IPS-NIHi7 (cell line): Measurements from ENCODE around the gene PATZ1.

Source experiments
- DNase-seq: peaks from one replicate; pipeline ENCODE4 v3.0.0; 2012; ENCODE audit warnings: mixed read lengths; ENCODE audit errors: extremely low spot score

The PATZ1 gene

DNA sequence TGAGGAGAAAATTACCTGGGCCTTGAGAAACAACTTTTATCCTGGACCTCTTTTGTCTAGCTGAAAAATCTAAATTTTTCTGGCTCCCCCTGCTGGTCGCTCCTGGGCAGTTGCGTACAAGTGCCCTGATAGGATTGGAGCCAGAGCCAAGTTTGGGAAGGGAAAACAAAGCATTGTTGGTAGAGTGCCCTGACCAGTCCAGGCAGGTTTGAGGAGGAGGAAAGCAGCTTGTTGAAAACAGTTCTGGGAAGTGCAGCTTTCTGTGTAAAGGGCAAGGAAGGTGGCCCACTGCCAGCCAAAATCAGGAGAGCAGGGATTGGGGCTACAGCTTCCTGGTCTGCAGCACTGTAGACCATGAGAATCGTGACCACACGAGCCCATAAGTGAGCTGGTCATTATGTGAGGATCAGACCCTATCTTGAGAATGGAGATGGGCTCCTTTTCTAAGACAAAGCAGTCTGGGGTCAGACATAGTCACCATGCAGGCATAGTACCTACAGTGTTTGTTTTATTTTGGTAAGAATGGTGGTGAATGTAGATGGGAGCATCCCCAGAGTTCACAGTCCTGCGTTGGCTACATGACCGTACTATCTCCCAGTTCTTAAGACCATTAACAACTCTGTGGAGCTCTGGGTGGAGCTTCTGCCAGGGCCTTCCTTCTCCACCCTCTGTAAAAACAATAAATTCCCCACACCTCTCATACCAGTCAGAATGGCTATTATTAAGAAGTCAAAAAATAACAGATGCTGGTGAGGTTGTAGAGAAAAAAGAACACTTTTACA, 32.6 kb downstream of the PATZ1 start:
- DNase-seq: peak; percentile 89

DNA sequence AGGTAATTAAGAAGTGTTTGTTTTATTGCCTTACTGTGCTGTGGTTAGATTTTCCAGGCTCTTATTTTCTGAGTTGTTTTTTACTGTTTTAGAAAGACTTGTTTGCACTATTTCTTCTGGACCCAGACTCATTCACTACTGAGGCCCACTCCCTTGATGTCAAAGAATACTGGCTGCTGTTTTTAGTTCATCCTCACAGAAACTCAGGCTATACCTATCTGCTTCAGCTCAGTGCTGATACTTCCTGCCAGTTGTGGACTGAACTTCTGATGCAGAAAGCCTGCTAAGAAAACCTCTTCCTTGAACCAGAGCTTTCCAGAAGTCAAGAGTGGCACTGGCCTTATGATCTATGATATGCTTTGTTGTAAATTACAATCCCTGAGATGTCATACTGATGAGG, 38.0 kb downstream of the PATZ1 start:
- no peak for DNase-seq

DNA sequence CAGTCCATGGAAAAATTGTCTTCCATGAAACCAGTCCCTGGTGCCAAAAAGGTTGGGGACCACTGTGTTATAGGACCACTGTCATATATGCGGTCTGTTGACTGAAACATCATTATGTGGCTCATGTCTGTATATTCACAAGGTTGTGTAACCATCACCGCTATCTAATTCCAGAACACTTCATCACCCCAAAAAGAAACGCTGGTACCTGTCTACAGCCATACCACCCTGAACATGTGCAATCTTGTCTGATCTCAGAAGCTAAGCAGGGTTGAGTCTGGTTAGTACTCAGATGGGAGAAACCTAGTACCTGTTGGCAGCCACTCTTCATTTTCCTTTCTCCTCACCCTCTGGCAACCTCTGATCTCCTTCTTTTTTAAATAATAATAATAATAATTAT, 41.0 kb downstream of the PATZ1 start:
- DNase-seq: no peak

- no peak for DNase-seq
Measured at GRCh38 chr22:31302537-31302936, 43.6 kb downstream of the PATZ1 start.

- no peak for DNase-seq
Measured at GRCh38 chr22:31302006-31302405, 44.1 kb downstream of the PATZ1 start.

DNA sequence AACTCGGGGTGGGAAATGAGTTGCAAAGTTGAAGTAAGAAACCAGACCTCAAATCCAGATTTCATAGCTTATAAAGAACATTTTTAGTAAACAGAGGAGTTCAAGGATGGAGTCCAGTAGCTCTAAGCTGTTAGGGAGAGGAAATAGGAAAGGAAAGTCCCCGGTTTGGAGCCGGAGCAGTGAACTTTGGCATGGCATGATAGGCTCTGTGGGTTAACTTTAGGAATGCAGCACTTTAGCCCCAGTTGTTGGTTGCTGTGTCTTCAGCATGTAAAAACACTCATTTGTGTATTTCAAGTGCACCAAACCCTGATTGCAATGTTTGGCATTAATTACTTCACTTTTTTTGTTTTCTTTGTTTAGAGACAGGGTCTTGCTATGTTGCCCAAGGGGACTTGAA, 45.2 kb downstream of the PATZ1 start:
- no peak for DNase-seq

GRCh38 chr22:31295831-31296657, 50.1 kb downstream of the PATZ1 start:
- DNase-seq: no peak

- DNase-seq: no peak
Measured at GRCh38 chr22:31295360-31295759, 50.8 kb downstream of the PATZ1 start.

DNA sequence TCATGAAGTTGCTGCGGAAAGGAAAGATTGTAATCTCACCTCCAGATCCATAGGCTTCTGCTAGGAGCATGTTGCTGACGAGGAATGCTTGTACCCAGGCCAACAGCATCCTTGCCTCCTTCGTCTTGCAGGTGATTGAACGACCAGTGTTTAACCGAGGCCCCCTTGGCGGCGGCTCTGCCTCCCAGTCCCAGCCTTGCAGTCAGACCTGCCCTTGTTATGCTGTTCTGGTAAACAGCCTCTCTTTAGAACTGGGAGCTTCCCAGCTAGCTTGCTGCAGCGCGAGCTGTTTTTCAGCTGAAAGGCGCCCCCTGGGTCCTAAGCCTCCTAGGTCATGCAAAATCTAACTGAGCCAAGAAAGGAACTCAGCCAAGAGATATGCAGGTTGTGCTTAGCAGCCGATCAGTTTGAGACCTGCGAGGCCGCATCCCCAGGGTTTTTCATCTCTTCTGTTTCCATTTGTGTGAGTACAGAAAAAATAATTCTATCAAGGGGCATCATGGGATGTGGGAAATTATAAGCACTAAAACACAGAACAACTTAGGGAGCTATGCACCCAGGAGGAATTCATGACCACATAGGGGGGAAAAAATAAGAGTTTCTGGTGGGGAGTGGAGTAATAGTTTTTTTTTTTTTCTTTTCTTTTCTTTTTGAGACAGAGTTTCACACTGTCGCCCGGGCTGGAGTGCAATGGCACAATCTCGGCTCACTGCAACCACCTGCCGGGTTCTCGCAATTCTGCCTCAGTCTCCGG, 53.7 kb downstream of the PATZ1 start, which contains the start of gene PIK3IP1:
Gene PIK3IP1, minus strand, starts transcription at position 253 of the 754 bp plus-strand sequence. Its CDS starts 144 bp downstream, at position 109.
- peak; percentile 89 for DNase-seq

DNA sequence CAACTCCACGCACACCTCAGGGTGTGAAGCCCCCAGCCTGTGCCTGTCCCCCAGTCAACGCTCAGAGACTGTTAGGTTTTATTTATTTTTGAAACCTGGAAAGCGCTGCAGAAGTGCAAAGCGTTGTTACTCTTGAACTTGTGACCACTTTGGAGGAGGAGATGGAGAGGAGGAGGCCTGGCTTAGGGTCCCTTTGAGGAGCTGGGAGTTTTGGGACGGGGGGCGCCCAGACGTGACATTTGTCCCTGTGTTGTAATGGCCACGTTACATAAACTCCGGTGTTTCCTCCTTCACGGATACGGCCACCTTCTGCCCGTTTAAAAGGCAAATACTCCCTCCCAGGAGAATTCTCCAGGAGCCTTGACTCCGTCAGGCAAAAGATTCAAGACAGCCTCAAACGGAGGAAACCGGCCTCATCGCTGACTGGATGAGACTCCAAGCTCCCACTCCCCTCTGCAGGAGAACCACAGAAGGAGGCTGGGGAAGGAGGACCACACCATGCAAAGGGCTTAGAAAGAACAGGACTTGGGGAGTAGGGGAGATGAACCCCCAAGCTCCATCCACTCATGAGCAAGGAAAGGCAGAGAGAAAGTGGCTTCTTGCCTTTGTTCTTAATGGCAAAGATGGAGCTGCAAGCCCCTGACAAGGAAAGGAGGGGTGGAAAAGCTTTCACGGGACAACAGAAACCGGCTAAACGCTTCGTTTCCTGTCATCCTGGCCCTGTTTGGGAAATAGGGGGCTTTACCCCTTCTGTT, 54.5 kb downstream of the PATZ1 start:
- no peak for DNase-seq

DNA sequence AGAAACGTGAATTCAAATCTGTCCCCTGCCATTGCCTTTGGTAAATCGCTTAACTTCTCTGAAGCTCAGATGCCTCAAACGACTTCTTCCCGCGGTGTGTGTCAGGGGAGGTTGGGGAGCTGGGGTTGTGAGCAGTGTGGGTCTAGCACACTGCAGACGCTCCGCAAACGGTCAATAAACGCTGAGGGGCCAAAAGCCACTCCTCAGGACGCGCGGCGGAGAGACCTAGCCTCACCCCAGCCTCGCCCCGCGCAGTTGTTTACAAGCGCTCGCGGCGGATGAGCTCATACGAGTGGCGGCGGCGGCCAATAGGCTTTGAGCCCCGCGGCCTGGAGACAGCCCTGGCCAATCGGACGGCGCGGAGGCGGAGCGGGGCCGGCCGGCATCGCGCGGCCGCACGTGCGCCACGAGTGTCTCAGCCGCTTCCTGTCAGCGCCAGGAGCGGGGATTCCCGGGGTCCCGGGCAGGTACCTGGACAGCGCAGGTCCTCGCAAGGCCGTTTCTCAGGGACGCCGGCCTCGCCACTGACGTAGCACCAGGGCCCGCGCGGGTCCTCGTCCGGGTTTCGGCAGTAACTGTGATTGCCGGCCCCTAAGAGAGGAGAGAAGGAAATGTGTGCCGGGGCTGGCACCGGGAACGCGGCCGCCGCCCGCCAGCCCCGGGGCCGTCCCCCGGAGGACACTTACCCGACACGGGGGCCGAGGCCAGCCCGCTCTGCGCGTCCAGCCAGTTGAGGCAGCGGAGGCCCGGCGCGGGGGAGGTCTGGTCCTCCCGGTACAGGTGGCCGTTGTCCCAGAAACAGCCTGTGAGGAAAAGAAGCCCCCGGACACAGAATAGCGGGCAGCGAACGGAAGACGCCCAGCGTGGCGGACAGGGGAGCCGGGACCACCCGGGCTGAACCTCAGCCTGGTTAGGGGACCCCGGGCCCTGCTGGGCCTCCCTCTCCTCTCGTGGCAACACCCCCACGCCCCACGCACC, 55.4 kb downstream of the PATZ1 start:
- peak; percentile 97 for DNase-seq

DNA sequence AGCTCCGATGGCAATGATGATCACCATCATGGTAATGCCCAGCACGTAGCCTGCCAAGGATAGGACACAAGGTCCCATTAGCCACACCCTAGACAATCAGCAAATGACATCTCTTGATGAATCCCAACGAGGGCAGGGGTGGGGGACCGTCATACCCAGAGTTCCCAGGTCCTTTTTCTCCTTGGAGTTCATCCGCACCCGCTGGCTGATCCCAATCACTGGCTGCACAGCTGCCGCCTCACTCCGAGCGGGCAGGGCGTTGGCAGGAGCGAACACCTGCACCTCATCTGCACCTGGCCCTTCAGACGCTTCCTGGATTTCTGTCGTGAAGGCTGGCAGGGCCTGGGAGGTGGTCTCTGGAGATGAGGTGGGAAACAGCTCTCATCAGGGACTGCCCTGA, 56.8 kb downstream of the PATZ1 start:
- no peak for DNase-seq

DNA sequence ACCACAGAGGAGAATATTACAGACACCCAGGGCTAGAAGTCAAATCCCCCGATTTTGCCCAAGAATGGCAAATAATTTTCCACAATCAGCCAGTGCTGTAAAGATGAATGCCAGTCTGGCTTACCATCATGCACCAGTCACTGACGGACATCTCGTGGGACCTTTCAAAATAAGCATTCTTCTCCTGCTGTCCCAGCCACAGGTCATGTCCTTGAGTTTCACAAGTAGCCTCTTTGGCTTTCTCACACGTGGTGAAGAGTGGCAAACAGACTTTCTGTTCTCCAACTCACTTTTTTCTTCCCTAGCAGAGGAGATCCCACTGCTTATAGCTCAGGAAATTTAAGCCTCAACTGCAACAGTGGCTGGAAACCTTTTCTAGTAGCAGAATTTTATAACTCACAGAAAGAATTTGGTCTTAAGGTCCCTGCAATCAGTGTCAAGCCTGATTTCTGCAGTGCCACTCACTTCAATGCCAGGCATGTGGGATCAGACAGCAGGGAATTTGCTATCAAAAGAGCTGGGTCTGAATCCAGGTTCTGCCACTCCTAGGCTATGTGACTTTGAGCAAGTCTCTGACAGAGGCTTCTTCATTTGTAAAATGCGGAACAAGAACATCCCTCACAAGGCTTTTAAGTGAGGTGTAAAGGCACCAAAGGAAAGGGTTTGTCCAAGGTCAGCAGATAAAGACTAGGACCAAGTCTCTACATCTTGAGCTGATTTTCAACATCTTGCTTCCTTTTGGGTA, 57.5 kb downstream of the PATZ1 start:
- no peak for DNase-seq

- no peak for DNase-seq
Measured at GRCh38 chr22:31287818-31288495, 58.2 kb downstream of the PATZ1 start.

DNA sequence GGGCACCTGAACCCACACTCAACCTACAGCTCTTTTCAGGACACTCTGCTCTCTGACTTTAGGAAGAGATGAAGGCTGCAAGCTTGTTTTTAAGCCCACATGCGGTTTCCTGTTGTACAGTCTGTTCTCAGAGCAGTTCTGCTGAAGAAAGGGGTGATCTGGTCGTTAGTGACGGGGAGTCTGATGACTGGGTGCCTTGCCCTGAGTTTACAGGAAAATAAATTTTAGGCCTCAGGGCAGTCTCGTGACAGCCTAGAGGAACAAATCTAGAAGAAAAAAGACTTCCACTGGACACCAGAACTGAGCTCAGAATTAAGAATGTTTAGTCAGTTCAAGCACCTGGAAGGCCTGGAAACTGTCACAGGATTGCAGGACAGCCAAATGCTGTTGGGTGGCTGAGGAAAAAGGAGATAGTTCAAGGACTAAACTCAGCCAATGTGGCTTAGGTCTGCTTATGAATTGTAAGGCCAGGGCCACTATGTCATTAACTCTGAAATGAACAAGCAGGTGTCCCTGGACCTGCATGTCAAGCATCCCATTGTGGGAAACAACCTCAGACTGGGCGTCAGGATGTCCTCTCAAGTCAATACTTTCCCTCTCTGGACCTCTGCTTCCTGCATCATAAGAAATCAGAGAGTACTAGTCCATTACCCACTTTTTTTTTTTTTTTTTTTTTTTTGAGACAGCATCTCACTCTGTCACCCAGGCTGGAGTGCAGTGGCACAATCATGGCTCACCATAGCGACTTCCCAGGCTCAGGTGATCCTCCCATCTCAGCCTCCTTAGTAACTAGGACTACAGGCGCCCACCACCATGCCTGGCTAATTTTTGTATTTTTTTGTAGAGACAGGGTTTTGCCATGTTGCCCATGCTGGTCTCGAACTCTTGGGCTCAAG, 59.5 kb downstream of the PATZ1 start:
- no peak for DNase-seq

DNA sequence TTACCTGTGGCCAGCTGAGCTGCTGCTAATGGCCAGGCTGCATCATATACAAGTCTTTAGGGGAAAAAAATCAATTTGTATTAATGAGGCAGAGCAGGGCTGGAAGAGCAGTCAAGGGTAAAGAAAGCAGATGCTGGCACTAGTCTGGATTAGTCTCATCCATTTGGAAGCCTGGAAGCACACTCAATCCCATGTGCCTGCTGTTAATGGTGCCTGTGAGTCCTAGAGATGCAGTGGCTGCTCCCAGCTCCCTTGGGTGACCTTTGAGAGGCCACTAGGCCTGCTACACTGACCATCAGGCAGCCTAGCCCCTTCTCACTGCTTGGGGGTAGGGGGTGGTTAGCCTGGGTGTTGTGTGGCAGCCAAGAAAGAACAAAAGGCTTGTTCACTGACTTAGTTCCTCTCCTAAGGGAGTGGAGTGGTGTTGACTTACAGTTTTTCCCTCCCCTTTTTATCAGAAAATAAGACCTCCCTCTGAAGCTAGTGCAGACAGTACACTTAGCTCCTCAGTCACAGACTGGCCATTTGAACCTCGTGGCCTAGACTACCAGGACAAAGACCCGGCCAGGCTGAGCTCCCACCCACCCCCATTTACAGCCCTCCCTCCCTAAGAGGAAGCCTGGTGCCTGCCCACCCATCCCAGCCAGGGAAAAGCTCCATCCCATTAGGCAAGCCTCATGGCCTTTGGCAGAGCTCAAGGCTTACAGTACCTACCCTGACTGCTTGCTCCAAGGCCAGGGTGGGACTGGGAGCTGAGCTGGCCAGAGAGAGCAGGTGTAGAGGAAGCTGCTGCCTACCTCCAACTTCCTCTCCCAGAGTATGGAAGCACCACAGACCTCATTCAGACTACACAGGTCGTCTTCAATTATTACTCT, 61.6 kb downstream of the PATZ1 start:
- no peak for DNase-seq
